OCI-LY3 (cell line): ENCODE measurements around the gene PRKX.
"Not testable (repeated sequence)": the region's sequence is repeated elsewhere in the genome, so short reads cannot be mapped to it uniquely, and the experiment has no call there.

Experiments used
- H2AFZ ChIP-seq: fragments of 200-600, 300-600 bp; shearing (Covaris generic); 2 replicates; pipeline ENCODE4 v1.6.0; 2014; ENCODE audit warnings: antibody characterized with exemption, low read depth, low read length
- H3K27ac ChIP-seq: fragments of 200-600, 300-600 bp; sonication (generic); 2 replicates; pipeline ENCODE4 v1.5.1; 2014; ENCODE audit warnings: mild to moderate bottlenecking, low read length, moderate library complexity, mixed read lengths
- H3K27me3 ChIP-seq: fragments of 200-600, 300-600 bp; sonication (generic); 2 replicates; pipeline ENCODE4 v1.6.1; 2014; ENCODE audit warnings: low read depth, low read length, mixed read lengths
- H3K36me3 ChIP-seq: fragments of 200-600, 300-600 bp; sonication (generic); replicated peaks from 2 replicates; pipeline ENCODE3; 2014; ENCODE audit warnings: low read depth, low read length, mixed read lengths
- H3K4me1 ChIP-seq: fragments of 300-600, 200-600 bp; sonication (generic); 2 replicates; pipeline ENCODE4 v1.6.1; 2014; ENCODE audit warnings: low read length, mixed read lengths
- H3K4me2 ChIP-seq: fragments of 200-600, 300-600 bp; sonication (generic); 2 replicates; pipeline ENCODE4 v1.6.1; 2014; ENCODE audit warnings: low read length, mixed read lengths
- H3K4me3 ChIP-seq: fragments of 300-600, 200-600 bp; sonication (generic); 2 replicates; pipeline ENCODE4 v1.5.1; 2014; ENCODE audit warnings: antibody characterized with exemption, mild to moderate bottlenecking, low read length, moderate library complexity
- H3K79me2 ChIP-seq: fragments of 300-600, 200-600 bp; shearing (Covaris generic); 2 replicates; pipeline ENCODE4 v1.6.1; 2014; ENCODE audit warnings: mild to moderate bottlenecking, low read length, mixed read lengths
- H3K9ac ChIP-seq: fragments of 300-600, 200-600 bp; shearing (Covaris generic); 2 replicates; pipeline ENCODE4 v1.6.0; 2014; ENCODE audit warnings: mild to moderate bottlenecking, low read length, moderate library complexity
- H3K9me3 ChIP-seq: fragments of 200-600, 300-600 bp; shearing (Covaris generic); 2 replicates; pipeline ENCODE4 v1.6.1; 2014; ENCODE audit warnings: low read length, mixed read lengths; ENCODE audit not compliant: insufficient read depth
- H4K20me1 ChIP-seq: fragments of 200-600, 300-600 bp; sonication (generic); 2 replicates; pipeline ENCODE4 v1.6.1; 2016; ENCODE audit warnings: low read length, mixed read lengths; ENCODE audit not compliant: insufficient read depth
- CTCF ChIP-seq: fragments of 200-600, 300-600 bp; sonication (generic); IDR thresholded peaks from 2 replicates; pipeline ENCODE4 v1.5.1; 2014; ENCODE audit warnings: antibody characterized with exemption, low read length, low read depth
- EZH2phosphoT487 ChIP-seq: fragments of 200-600 bp; shearing (Covaris generic); IDR thresholded peaks from 2 replicates; pipeline ENCODE4 v1.6.1; 2018; ENCODE audit warnings: antibody characterized with exemption, mixed run types, low read depth

Gene PRKX

GRCh38 chrX:3695536-3695935 is 17.9 kb downstream of the PRKX start:
- peaks cover 22% of the 10 kb centered on the region for H3K79me2 ChIP-seq

GRCh38 chrX:3690140-3690539 is 23.3 kb downstream of the PRKX start:
- H3K9me3 ChIP-seq: no peaks in the 10 kb centered on the region
- H2AFZ ChIP-seq: no peak overlapping the region
- H3K27me3 ChIP-seq: no peaks in the 10 kb centered on the region
- H3K27ac ChIP-seq: no peak overlapping the region
- peaks cover 14% of the 10 kb centered on the region for H3K79me2 ChIP-seq
- H3K9ac ChIP-seq: no peak overlapping the region
- TF ChIP-seq CTCF (no peak), EZH2phosphoT487 (no peak)
- peaks cover 7% of the 10 kb centered on the region; the same call in 1 of the 2 replicates for H3K4me1 ChIP-seq
- no peaks in the 10 kb centered on the region for H3K36me3 ChIP-seq
- H4K20me1 ChIP-seq: 0 out of 2 replicates have a peak, but pooled peaks cover 8% of the 10 kb centered on the region
- H3K4me2 ChIP-seq: no peak overlapping the region
- no peak overlapping the region for H3K4me3 ChIP-seq

More at GRCh38 chrX:3695536-3695935, 17.9 kb downstream of the PRKX start:
- Histone ChIP-seq H3K36me3 (no peaks in the 10 kb centered on the region), H4K20me1 (no peaks in the 10 kb centered on the region), H3K27ac (no peak overlapping the region), H3K4me2 (no peak overlapping the region), H3K27me3 (no peaks in the 10 kb centered on the region), H3K4me3 (no peak overlapping the region), H3K9ac (no peak overlapping the region), H2AFZ (no peak overlapping the region), H3K9me3 (no peaks in the 10 kb centered on the region), H3K4me1 (peaks cover 9% of the 10 kb centered on the region)
- TF ChIP-seq CTCF (no peak), EZH2phosphoT487 (no peak)

GRCh38 chrX:3683236-3683635 is 30.2 kb downstream of the PRKX start:
- not testable (repeated sequence) for H3K27ac ChIP-seq, H3K9me3 ChIP-seq, H3K9ac ChIP-seq, H4K20me1 ChIP-seq, H2AFZ ChIP-seq, H3K27me3 ChIP-seq, H3K4me1 ChIP-seq, H3K4me3 ChIP-seq, H3K36me3 ChIP-seq, H3K4me2 ChIP-seq, H3K79me2 ChIP-seq

GRCh38 chrX:3680459-3680858 is 33.0 kb downstream of the PRKX start:
- no peak overlapping the region for H3K27ac ChIP-seq
- H3K4me2 ChIP-seq: no peak overlapping the region
- no peaks in the 10 kb centered on the region for H3K79me2 ChIP-seq
- TF ChIP-seq CTCF: no peak
- no peaks in the 10 kb centered on the region for H3K9me3 ChIP-seq
- 0 out of 2 replicates have a peak, but pooled peaks cover 5% of the 10 kb centered on the region for H4K20me1 ChIP-seq
- H3K9ac ChIP-seq: no peak overlapping the region
- H3K36me3 ChIP-seq: no peaks in the 10 kb centered on the region
- H3K4me1 ChIP-seq: no peaks in the 10 kb centered on the region
- H2AFZ ChIP-seq: no peak overlapping the region
- no peak overlapping the region for H3K4me3 ChIP-seq
- H3K27me3 ChIP-seq: no peaks in the 10 kb centered on the region

- H3K36me3 ChIP-seq: no peaks in the 10 kb centered on the region
- no peak overlapping the region for H3K4me2 ChIP-seq
- H3K79me2 ChIP-seq: no peaks in the 10 kb centered on the region
- no peak overlapping the region for H2AFZ ChIP-seq
- H3K9ac ChIP-seq: no peak overlapping the region
- H3K4me3 ChIP-seq: no peak overlapping the region
- no peak for TF ChIP-seq EZH2phosphoT487
- no peak for TF ChIP-seq CTCF
- H3K4me1 ChIP-seq: no peaks in the 10 kb centered on the region
- H3K27me3 ChIP-seq: no peaks in the 10 kb centered on the region
- H4K20me1 ChIP-seq: 0 out of 2 replicates have a peak, but pooled peaks cover 5% of the 10 kb centered on the region
- no peak overlapping the region for H3K27ac ChIP-seq
- no peaks in the 10 kb centered on the region for H3K9me3 ChIP-seq
Observed at GRCh38 chrX:3679669-3680068, 33.8 kb downstream of the PRKX start.
